ENCODE data around the gene STAG3.
"Not testable (repeated sequence)": the region's sequence is repeated elsewhere in the genome, so short reads cannot be mapped to it uniquely, and the experiment has no call there.

STAG3 gene

GRCh38 chr7:100177045-100178001 lies at the start of gene STAG3, which contains the start of gene GPC2:
STAG3 (plus strand) TSS chr7:100177918; CDS start chr7:100180557, 2,639 bp downstream.
GPC2 (minus strand) TSS chr7:100177381; CDS start chr7:100177199, 182 bp downstream.
- DNase-seq (ENCODE audit: low spot score): peak; percentile 95

- no peak for DNase-seq (ENCODE audit: low spot score)
These were observed 49.1 kb upstream of the STAG3 start for GRCh38 chr7:100128637-100128963.

- DNase-seq (ENCODE audit: low spot score): not testable (repeated sequence)
These were observed 47.5 kb upstream of the STAG3 start for GRCh38 chr7:100130220-100130607.

GRCh38 chr7:100130608-100131453 lies 46.9 kb upstream of the STAG3 start:
- DNase-seq (ENCODE audit: low spot score): peak; percentile 77

GRCh38 chr7:100132126-100132525 lies 45.6 kb upstream of the STAG3 start:
- no peak for DNase-seq (ENCODE audit: low spot score)

GRCh38 chr7:100132697-100133151 lies 45.0 kb upstream of the STAG3 start:
- DNase-seq (ENCODE audit: low spot score): peak; percentile 80

GRCh38 chr7:100137851-100138760 lies 39.6 kb upstream of the STAG3 start:
- no peak for DNase-seq (ENCODE audit: low spot score)

GRCh38 chr7:100141555-100141949 lies 36.2 kb upstream of the STAG3 start:
- DNase-seq (ENCODE audit: low spot score): no peak

- DNase-seq (ENCODE audit: low spot score): no peak
These were observed 35.3 kb upstream of the STAG3 start for GRCh38 chr7:100142461-100142860.

- DNase-seq (ENCODE audit: low spot score): not testable (repeated sequence)
These were observed 31.4 kb upstream of the STAG3 start for GRCh38 chr7:100146350-100146749.

- no peak for DNase-seq (ENCODE audit: low spot score)
These were observed 30.4 kb upstream of the STAG3 start for GRCh38 chr7:100147278-100147677.

- no peak for DNase-seq (ENCODE audit: low spot score)
These were observed 29.5 kb upstream of the STAG3 start for GRCh38 chr7:100148225-100148558.

- DNase-seq (ENCODE audit: low spot score): peak; percentile 100
These were observed 29.0 kb upstream of the STAG3 start, which contains the start of gene LAMTOR4 for GRCh38 chr7:100148559-100149328. LAMTOR4 (plus strand) TSS chr7:100148918; CDS start chr7:100148973, 55 bp downstream.

GRCh38 chr7:100152404-100152803 lies 25.3 kb upstream of the STAG3 start:
- DNase-seq (ENCODE audit: low spot score): no peak

- no peak for DNase-seq (ENCODE audit: low spot score)
These were observed 24.6 kb upstream of the STAG3 start for GRCh38 chr7:100152937-100153666.

GRCh38 chr7:100153708-100154535 lies 23.8 kb upstream of the STAG3 start:
- no peak for DNase-seq (ENCODE audit: low spot score)

GRCh38 chr7:100154651-100155491 lies 22.8 kb upstream of the STAG3 start:
- no peak for DNase-seq (ENCODE audit: low spot score)

Measured in Ammon's horn (tissue), 1 donor.